Breast epithelium (tissue), 4 donors: ENCODE results near the gene CDC42SE1. TPM values are rescaled to one million over a fixed set of nuclear protein-coding genes. Genes with fewer than 3 reads are reported as not detected.

Experiments
- DNase-seq, 2 donors: peaks; one replicate each; pipeline ENCODE4 v3.0.0-alpha.2; 2019; ENCODE audit warnings: low spot score in 2 of 2
- H3K27ac ChIP-seq, 2 donors: fragments of 200-600 bp; sonication (generic) in 1 of 2; one replicate each; pipeline ENCODE4 v1.5.1; 2016 to 2019; ENCODE audit warnings: mild to moderate bottlenecking in 1 of 2
- H3K27me3 ChIP-seq, 2 donors: fragments of 200-600 bp; sonication (generic) in 1 of 2; one replicate each; pipeline versions ENCODE4 v1.5.1 to v1.6.0; 2017 to 2019; ENCODE audit warnings: control low read depth in 1 of 2, mild to moderate bottlenecking in 1 of 2
- H3K36me3 ChIP-seq: fragments of 200-600 bp; one replicate; pipeline ENCODE4 v1.5.1; 2019
- H3K4me1 ChIP-seq, 2 donors: fragments of 200-600 bp; sonication (generic); one replicate each; pipeline ENCODE4 v1.5.1; 2016 to 2019; ENCODE audit warnings: control low read depth in 1 of 2
- H3K4me3 ChIP-seq, 3 donors: fragments of 200-600 bp; sonication (generic); 1 replicate in 2 of 3; 2 replicates in 1 of 3; pipeline ENCODE4 v1.5.1; 2016 to 2019; ENCODE audit warnings: mild to moderate bottlenecking in 3 of 3, moderate library complexity in 2 of 3
- H3K9me3 ChIP-seq, 2 donors: fragments of 200-600 bp; sonication (generic) in 1 of 2; one replicate each; pipeline ENCODE4 v1.5.1; 2016 to 2019; ENCODE audit warnings: control low read depth in 1 of 2
- POLR2A ChIP-seq: fragments of 450-650 bp; IDR thresholded peaks from one replicate; pipeline ENCODE4 v1.6.1; 2016; ENCODE audit warnings: antibody characterized with exemption, mild to moderate bottlenecking, moderate library complexity
- POLR2AphosphoS5 ChIP-seq, 3 donors: sonication (generic); formaldehyde crosslinking; IDR thresholded peaks; one replicate each; pipeline ENCODE4 v1.6.1; 2017; ENCODE audit warnings: antibody characterized with exemption in 3 of 3
- intact Hi-C: fragments of 100-400 bp; cut with DNase I; formaldehyde crosslinking; loops from one replicate; pipeline ENCODE4 v1.15.1; 2023; ENCODE audit warnings: low total_unique reads
- total RNA-seq, 3 donors: library from RNA; depleted of rRNA; stranded (reverse); fragments of >200 nt; gene quantifications; one replicate each; pipeline ENCODE4 v1.1.0, GENCODE V29; 2016
- TF ChIP-seq, protein P1 (sequence below), 3 donors: fragments of 450-650 bp; IDR thresholded peaks; one replicate each; pipeline ENCODE4 v1.5.1; 2016 to 2017; ENCODE audit warnings: antibody characterized with exemption in 3 of 3, mild to moderate bottlenecking in 3 of 3, moderate library complexity in 3 of 3

Gene CDC42SE1
- total RNA-seq, 3 donors from 2014 or later, result 49.4 to 130 (median 85.9) TPM

DNA sequence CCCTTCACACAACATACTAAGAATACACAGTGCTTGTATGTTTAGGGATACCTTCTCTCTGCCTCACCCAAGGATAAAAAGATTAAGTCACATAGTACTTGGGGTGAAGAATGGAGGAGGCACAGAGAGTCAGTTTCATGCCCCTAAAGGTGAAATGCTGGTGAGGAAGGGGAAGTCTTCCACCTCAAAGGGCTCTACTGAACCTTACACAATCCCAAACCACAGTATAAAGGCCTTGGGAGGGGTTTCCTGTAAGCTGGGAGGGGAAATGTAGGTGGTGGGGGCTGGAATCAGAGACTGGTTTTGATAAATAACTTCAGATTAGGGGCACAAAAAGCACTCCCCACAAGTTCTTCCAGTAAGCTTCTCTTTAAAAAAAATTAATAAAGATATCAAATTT lies 56.2 kb downstream of the CDC42SE1 start:
- intact Hi-C loops, result no loop called here
- Histone ChIP-seq H3K27me3 (no peaks in the 10 kb centered on the region), H3K36me3 (peaks cover 7% of the 10 kb centered on the region), H3K9me3 (no peaks in the 10 kb centered on the region), H3K4me1 (peaks cover 0 to 24% of the 10 kb centered on the region in 2 donors), H3K27ac (peak overlapping the region; percentile 42 to 44), H3K4me3 (peak overlapping the region in 2 of 3 donors; percentile 1 to 34)
- TF ChIP-seq POLR2A, result no peak
- TF ChIP-seq POLR2AphosphoS5 (IDR thresholded peaks at IDR 0.05), result no peak
- TF ChIP-seq, protein P1, sequence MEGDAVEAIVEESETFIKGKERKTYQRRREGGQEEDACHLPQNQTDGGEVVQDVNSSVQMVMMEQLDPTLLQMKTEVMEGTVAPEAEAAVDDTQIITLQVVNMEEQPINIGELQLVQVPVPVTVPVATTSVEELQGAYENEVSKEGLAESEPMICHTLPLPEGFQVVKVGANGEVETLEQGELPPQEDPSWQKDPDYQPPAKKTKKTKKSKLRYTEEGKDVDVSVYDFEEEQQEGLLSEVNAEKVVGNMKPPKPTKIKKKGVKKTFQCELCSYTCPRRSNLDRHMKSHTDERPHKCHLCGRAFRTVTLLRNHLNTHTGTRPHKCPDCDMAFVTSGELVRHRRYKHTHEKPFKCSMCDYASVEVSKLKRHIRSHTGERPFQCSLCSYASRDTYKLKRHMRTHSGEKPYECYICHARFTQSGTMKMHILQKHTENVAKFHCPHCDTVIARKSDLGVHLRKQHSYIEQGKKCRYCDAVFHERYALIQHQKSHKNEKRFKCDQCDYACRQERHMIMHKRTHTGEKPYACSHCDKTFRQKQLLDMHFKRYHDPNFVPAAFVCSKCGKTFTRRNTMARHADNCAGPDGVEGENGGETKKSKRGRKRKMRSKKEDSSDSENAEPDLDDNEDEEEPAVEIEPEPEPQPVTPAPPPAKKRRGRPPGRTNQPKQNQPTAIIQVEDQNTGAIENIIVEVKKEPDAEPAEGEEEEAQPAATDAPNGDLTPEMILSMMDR (IDR thresholded peaks at IDR 0.05), result no peak
- DNase-seq, result no peak

DNA sequence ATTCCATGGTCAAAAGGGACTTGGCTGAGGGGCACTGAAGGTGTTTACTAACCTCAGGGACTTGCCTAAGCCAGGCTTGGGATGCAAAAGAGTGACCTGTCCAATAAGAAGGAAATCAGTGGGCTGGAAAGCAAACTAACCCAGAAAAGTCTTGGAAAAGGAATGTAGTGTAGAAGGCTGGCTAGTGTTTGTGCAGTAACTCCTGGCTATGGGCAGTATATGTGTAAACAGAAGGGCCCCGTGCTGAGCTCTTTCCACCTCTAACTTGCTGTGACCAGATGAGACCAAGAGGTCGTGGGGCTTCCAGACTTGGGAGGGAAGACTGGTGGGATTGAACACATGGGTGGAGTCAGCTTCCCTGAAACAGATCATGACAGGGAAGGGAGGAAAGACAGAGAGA lies 56.8 kb downstream of the CDC42SE1 start:
- Histone ChIP-seq H3K4me1 (peaks cover 0 to 19% of the 10 kb centered on the region in 2 donors), H3K27ac (peak overlapping the region; percentile 42 to 44), H3K4me3 (peak overlapping the region in 1 of 3 donors; percentile 1), H3K36me3 (peaks cover 11% of the 10 kb centered on the region), H3K9me3 (no peaks in the 10 kb centered on the region), H3K27me3 (no peaks in the 10 kb centered on the region)
- TF ChIP-seq POLR2A (no peak), POLR2AphosphoS5 (IDR thresholded peaks at IDR 0.05) (no peak)
- TF ChIP-seq, protein P1 (IDR thresholded peaks at IDR 0.05), result no peak
- DNase-seq, result no peak
- intact Hi-C loops, result no loop called here

DNA sequence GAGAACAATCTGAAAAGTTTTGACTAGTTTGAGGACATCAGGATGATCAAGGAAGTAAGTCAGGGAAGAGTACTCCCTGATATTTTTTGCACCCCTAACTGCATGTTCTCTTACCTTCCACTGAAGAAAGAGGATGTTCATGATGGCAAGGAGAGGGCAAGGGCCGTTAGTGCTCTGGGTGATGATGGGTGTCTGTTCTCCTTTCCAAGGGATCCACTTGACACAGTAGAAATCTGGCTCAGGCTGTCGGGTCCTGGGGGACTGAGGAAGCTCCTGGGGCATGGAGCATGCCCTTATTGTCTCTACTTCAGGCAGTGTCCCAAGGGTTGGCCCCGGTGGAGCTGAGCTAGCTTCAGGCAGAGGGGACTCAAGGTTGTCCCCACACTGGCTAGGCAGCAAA lies 57.4 kb downstream of the CDC42SE1 start:
- Histone ChIP-seq H3K27me3 (no peaks in the 10 kb centered on the region), H3K27ac (peak overlapping the region in 1 of 2 donors; percentile 42), H3K9me3 (no peaks in the 10 kb centered on the region), H3K4me1 (peaks cover 0 to 14% of the 10 kb centered on the region in 2 donors), H3K36me3 (peaks cover 11% of the 10 kb centered on the region), H3K4me3 (no peak overlapping the region)
- intact Hi-C loops, result no loop called here
- DNase-seq, result no peak
- TF ChIP-seq, protein P1 (IDR thresholded peaks at IDR 0.05), result no peak
- TF ChIP-seq POLR2AphosphoS5 (IDR thresholded peaks at IDR 0.05), result no peak
- TF ChIP-seq POLR2A, result no peak

DNA sequence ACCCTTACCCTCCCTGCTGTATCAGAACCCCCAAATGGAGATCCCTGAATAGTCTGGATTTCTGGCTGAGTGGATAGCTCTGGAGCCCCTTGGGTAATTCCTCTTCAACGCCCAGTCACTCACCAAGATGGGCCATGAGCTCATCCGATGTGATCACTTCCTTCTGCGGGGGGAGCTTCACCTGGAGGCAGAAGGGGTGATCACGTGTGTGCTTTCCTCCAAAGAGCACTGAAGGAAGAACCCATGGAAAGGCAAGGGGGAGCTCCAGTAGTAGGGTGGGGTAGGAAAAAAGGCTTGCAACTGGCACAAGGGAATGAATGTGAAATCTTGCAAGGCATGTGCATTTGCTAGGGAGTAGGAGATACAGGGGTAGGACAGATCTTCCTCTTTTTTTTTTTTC lies 57.8 kb downstream of the CDC42SE1 start:
- no peak overlapping the region for H3K4me3 ChIP-seq
- H3K27me3 ChIP-seq, result no peaks in the 10 kb centered on the region
- H3K36me3 ChIP-seq, result peaks cover 11% of the 10 kb centered on the region
- intact Hi-C loops, result no loop called here
- peaks cover 0 to 12% of the 10 kb centered on the region in 2 donors for H3K4me1 ChIP-seq
- no peaks in the 10 kb centered on the region for H3K9me3 ChIP-seq
- H3K27ac ChIP-seq, result no peak overlapping the region
- no peak for DNase-seq
- TF ChIP-seq POLR2A (no peak), POLR2AphosphoS5 (IDR thresholded peaks at IDR 0.05) (no peak)
- TF ChIP-seq, protein P1 (IDR thresholded peaks at IDR 0.05), result no peak

Other genes with a start within 250 kb of the CDC42SE1 start
- 10 to 100 TPM; 62.5 to 76.5 (median 72.1) TPM for gene ARNT, start 183.0 kb downstream of the CDC42SE1 start, total RNA-seq
- not detected for gene CTXND2, start 172.5 kb downstream of the CDC42SE1 start, total RNA-seq
- 10 to 100 TPM; 33.4 to 44.6 (median 41.0) TPM for gene SETDB1, start 133.3 kb downstream of the CDC42SE1 start, total RNA-seq
- gene CERS2, start 84.8 kb downstream of the CDC42SE1 start, total RNA-seq, result 100 to 1,000 TPM; 121 to 131 (median 128) TPM
- gene ANXA9, start 77.3 kb downstream of the CDC42SE1 start, total RNA-seq, result 10 to 100 TPM in 1 of 3 donors, 1 to 10 TPM in 1, not detected in 1; 3.6 to 13.0 TPM
- gene MINDY1, start 52.7 kb downstream of the CDC42SE1 start, total RNA-seq, result 10 to 100 TPM; 26.2 to 33.5 (median 26.5) TPM
- 10 to 100 TPM; 21.6 to 34.1 (median 32.8) TPM for gene PRUNE1, start 51.2 kb downstream of the CDC42SE1 start, total RNA-seq
- gene BNIPL, start 23.0 kb downstream of the CDC42SE1 start, total RNA-seq, result 10 to 100 TPM in 2 of 3 donors, under 1 TPM in 1; 0.16 to 47.1 (median 17.0) TPM
- gene C1orf56, start 11.9 kb downstream of the CDC42SE1 start, total RNA-seq, result 1 to 10 TPM; 4.6 to 8.3 (median 7.6) TPM
- gene MLLT11, start 775 bp upstream of the CDC42SE1 start, total RNA-seq, result 1 to 10 TPM in 2 of 3 donors, under 1 TPM in 1; 0.16 to 1.9 (median 1.3) TPM
- gene GABPB2, start 11.1 kb upstream of the CDC42SE1 start, total RNA-seq, result 10 to 100 TPM; 19.5 to 32.0 (median 20.6) TPM
- gene SEMA6C, start 87.0 kb upstream of the CDC42SE1 start, total RNA-seq, result 1 to 10 TPM; 2.9 to 6.4 (median 5.2) TPM
- 1 to 10 TPM; 5.6 to 6.9 (median 5.7) TPM for gene TNFAIP8L2, start 97.0 kb upstream of the CDC42SE1 start, total RNA-seq
- 10 to 100 TPM; 11.7 to 17.0 (median 14.8) TPM for gene LYSMD1, start 106.3 kb upstream of the CDC42SE1 start, total RNA-seq
- 10 to 100 TPM; 14.9 to 23.8 (median 23.6) TPM for gene SCNM1, start 106.5 kb upstream of the CDC42SE1 start, total RNA-seq
- gene TMOD4, start 116.4 kb upstream of the CDC42SE1 start, total RNA-seq, result under 1 TPM in 1 of 3 donors, not detected in 2; 0.73 TPM
- gene VPS72, start 130.6 kb upstream of the CDC42SE1 start, total RNA-seq, result 10 to 100 TPM; 34.6 to 49.0 (median 34.7) TPM
- 10 to 100 TPM; 38.1 to 87.2 (median 61.6) TPM for gene PIP5K1A, start 138.9 kb upstream of the CDC42SE1 start, total RNA-seq
- gene PSMD4, start 195.1 kb upstream of the CDC42SE1 start, total RNA-seq, result 100 to 1,000 TPM; 108 to 188 (median 140) TPM
- 10 to 100 TPM; 20.6 to 31.6 (median 25.9) TPM for gene ZNF687, start 222.7 kb upstream of the CDC42SE1 start, total RNA-seq